Measurements from ENCODE around the gene HTATSF1. TPM values are rescaled to one million over a fixed set of nuclear protein-coding genes. Genes with fewer than 3 reads are reported as not detected.

HTATSF1 gene
- total RNA-seq, 1 experiment from 2014 or later = 49.5 TPM

- Histone ChIP-seq H2BK12ac (ENCODE audit: insufficient read length, low read depth, low read length) (no peak overlapping the region), H3K23me2 (ENCODE audit: insufficient read length, low read depth, low read length, poor library complexity, severe bottlenecking) (no peaks in the 10 kb centered on the region), H2BK20ac (ENCODE audit: low read depth, low read length, poor library complexity, severe bottlenecking) (no peak overlapping the region), H3K79me1 (ENCODE audit: insufficient read depth, low read depth, low read length, poor library complexity, severe bottlenecking) (no peaks in the 10 kb centered on the region), H3K27me3 (ENCODE audit: insufficient read depth, low read length) (no peaks in the 10 kb centered on the region), H3K14ac (ENCODE audit: insufficient read depth, low read length) (no peak overlapping the region), H3K9me3 (ENCODE audit: control insufficient read depth, low read depth, low read length) (peaks cover 52% of the 10 kb centered on the region), H2AK5ac (ENCODE audit: insufficient read length, low read length) (no peak overlapping the region), H4K20me1 (ENCODE audit: control insufficient read depth, insufficient read depth, insufficient read length) (no peaks in the 10 kb centered on the region), H3K79me2 (ENCODE audit: insufficient read depth, low read length) (no peaks in the 10 kb centered on the region), H3K4ac (ENCODE audit: low read depth, low read length) (no peak overlapping the region), H3K27ac (ENCODE audit: insufficient read length, low read depth, low read length) (no peak overlapping the region), H2BK120ac (ENCODE audit: low read depth, low read length, poor library complexity, severe bottlenecking) (no peak overlapping the region), H2BK5ac (ENCODE audit: insufficient read length, low read length) (no peak overlapping the region), H3T11ph (ENCODE audit: low read length) (no peak overlapping the region), H2AFZ (ENCODE audit: low read length) (no peak overlapping the region), H3K56ac (ENCODE audit: insufficient read length, low read depth, low read length) (no peak overlapping the region), H2BK15ac (ENCODE audit: low read depth, low read length) (no peak overlapping the region), H3K23ac (ENCODE audit: insufficient read length, low read depth, low read length) (no peak overlapping the region), H4K5ac (ENCODE audit: insufficient read length, low read depth, low read length) (no peak overlapping the region), H4K8ac (replicated peaks; ENCODE audit: insufficient read length, low read depth, low read length) (no peak overlapping the region), H4K91ac (ENCODE audit: insufficient read length, low read depth, low read length) (no peak overlapping the region), H3K4me1 (ENCODE audit: insufficient read depth, low read length) (no peaks in the 10 kb centered on the region), H3K4me2 (ENCODE audit: insufficient read depth, insufficient read length, low read length) (no peak overlapping the region), H3K18ac (ENCODE audit: insufficient read length, low read depth, low read length) (no peak overlapping the region), H3K9ac (ENCODE audit: extremely low read depth, insufficient read length, low read length) (no peak overlapping the region)
- TF ChIP-seq CTCF (conservative IDR thresholded peaks at IDR 0.05) = no peak
- Mint-ChIP-seq H3K27ac (no peak overlapping the region), H3K36me3 (ENCODE audit: insufficient read depth in 1 of 3, low read depth in 3 of 3) (peaks cover 0 to 6% (median 1%) of the 10 kb centered on the region in 3 experiments; a peak in 3 of 7 replicates), H3K27me3 (ENCODE audit: low read depth) (peaks cover 6% of the 10 kb centered on the region), H3K9me3 (peaks cover 58 to 68% of the 10 kb centered on the region in 2 experiments), H3K4me3 (no peak overlapping the region), H3K4me1 (peaks cover 0 to 8% of the 10 kb centered on the region in 2 experiments; a peak in 1 of 4 replicates)
- WGBS (ENCODE audit: extremely low coverage, insufficient read length, low lambda C conversion rate) = no CpG with 5 or more reads among the region's 2 CpGs
- DNase-seq = no peak
Measured at GRCh38 chrX:136529795-136530194, 32.4 kb downstream of the HTATSF1 start.

Data from H9 (cell line).